H1 (cell line): ENCODE data around the gene COL9A2. TPM values are rescaled to one million over a fixed set of nuclear protein-coding genes. Genes with fewer than 3 reads are reported as not detected.

ENCODE experiments used
- BACH1 ChIP-seq: IDR thresholded peaks from 2 replicates; pipeline ENCODE4 v1.6.1; 2012; ENCODE audit warnings: low read length, improper control_type of control experiment
- BRCA1 ChIP-seq: IDR thresholded peaks from 2 replicates; pipeline ENCODE4 v1.6.1; 2012; ENCODE audit warnings: low read depth, low read length, improper control_type of control experiment
- CREB1 ChIP-seq: IDR thresholded peaks from 2 replicates; pipeline ENCODE4 v1.6.1; 2012; ENCODE audit warnings: inconsistent platforms
- EZH2 ChIP-seq: fragments of 200-600 bp; sonication (generic); IDR thresholded peaks from 2 replicates; pipeline ENCODE4 v1.7.1; 2012; ENCODE audit warnings: low read depth, mild to moderate bottlenecking, moderate library complexity, low read length, inconsistent platforms; ENCODE audit not compliant: severe bottlenecking
- FOSL1 ChIP-seq: IDR thresholded peaks from 2 replicates; pipeline ENCODE4 v1.6.1; 2011; ENCODE audit warnings: mild to moderate bottlenecking, low read depth, low read length, moderate library complexity; ENCODE audit not compliant: insufficient read depth
- HDAC2 ChIP-seq, 2 experiments: fragments of 300-600 bp in 1 of 2; sonication (generic) in 1 of 2; IDR thresholded peaks; 2 replicates each; pipeline ENCODE4 v1.6.1; 2011 to 2012; ENCODE audit warnings: low read depth in 2 of 2, low read length in 2 of 2, mild to moderate bottlenecking in 2 of 2, moderate library complexity in 2 of 2, borderline replicate concordance in 1 of 2, inconsistent platforms in 1 of 2
- POU5F1 ChIP-seq: IDR thresholded peaks from 2 replicates; pipeline ENCODE4 v1.6.1; 2011; ENCODE audit warnings: low read depth, mild to moderate bottlenecking, low read length, moderate library complexity
- SRF ChIP-seq: IDR thresholded peaks from 2 replicates; pipeline ENCODE4 v1.6.1; 2011; ENCODE audit warnings: mild to moderate bottlenecking, low read depth, low read length, moderate library complexity
- TEAD4 ChIP-seq: IDR thresholded peaks from 2 replicates; pipeline ENCODE4 v1.6.1; 2012; ENCODE audit warnings: low read depth, low read length, inconsistent platforms, mixed read lengths
- polyA plus RNA-seq, 7 experiments: library from polyadenylated mRNA; depleted of rRNA in 3 of 7; stranded (reverse) in 5 of 7; unstranded in 2 of 7; fragments of >200 nt in 5 of 7; fragments of 200-250 nt in 2 of 7; gene quantifications; 1 replicate in 5 of 7; 2 replicates in 1 of 7; 4 replicates in 1 of 7; pipeline versions ENCODE4 v1.2.1 to v1.2.3, GENCODE V29; 2011 to 2013; ENCODE audit warnings: missing spikeins in 2 of 7, mixed read lengths in 2 of 7
- total RNA-seq: library from RNA; stranded (reverse); fragmentation: NEBNext Ultra II Directional; extraction: Animal tissue kit (Norgen Biotek cat#: 25700); gene quantifications from 2 replicates; pipeline ENCODE4 v1.2.1, GENCODE V29; 2021
- TF ChIP-seq, protein P1 (sequence below): fragments of 300-600 bp; sonication (generic); IDR thresholded peaks from 2 replicates; pipeline ENCODE4 v1.7.1; 2012; ENCODE audit warnings: low read length, moderate library complexity, mild to moderate bottlenecking, inconsistent platforms; ENCODE audit not compliant: insufficient replicate concordance
- TF ChIP-seq, protein P2 (sequence below): IDR thresholded peaks from 2 replicates; pipeline ENCODE4 v1.6.1; 2011; ENCODE audit warnings: low read depth, mild to moderate bottlenecking, low read length; ENCODE audit not compliant: insufficient read depth

Gene COL9A2
- total and polyA plus RNA-seq, 2 of the 8 experiments (the other 6 are each of a cell fraction or from before 2014, with no cell fraction given), result 3.2 to 3.3 TPM

DNA sequence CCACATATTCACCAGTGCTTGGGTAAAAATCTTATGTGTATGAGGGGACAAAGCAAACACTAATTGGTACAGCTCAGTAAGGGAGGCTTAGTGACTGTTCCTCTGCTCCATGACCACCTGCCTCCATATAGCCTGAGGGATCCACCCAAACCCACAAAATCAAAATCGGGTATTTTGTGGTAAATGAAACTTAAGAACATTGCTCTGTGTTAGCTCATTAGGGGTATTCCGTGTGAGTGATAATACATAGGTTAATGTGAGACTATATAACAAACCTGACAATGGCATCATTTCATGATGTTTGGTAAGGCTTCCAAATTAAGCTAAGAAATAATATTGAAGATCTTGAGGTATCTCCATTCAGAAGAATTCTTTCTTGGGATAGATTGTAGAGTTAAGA, 25.8 kb downstream of the COL9A2 start (continued):
- TF ChIP-seq, protein P1, sequence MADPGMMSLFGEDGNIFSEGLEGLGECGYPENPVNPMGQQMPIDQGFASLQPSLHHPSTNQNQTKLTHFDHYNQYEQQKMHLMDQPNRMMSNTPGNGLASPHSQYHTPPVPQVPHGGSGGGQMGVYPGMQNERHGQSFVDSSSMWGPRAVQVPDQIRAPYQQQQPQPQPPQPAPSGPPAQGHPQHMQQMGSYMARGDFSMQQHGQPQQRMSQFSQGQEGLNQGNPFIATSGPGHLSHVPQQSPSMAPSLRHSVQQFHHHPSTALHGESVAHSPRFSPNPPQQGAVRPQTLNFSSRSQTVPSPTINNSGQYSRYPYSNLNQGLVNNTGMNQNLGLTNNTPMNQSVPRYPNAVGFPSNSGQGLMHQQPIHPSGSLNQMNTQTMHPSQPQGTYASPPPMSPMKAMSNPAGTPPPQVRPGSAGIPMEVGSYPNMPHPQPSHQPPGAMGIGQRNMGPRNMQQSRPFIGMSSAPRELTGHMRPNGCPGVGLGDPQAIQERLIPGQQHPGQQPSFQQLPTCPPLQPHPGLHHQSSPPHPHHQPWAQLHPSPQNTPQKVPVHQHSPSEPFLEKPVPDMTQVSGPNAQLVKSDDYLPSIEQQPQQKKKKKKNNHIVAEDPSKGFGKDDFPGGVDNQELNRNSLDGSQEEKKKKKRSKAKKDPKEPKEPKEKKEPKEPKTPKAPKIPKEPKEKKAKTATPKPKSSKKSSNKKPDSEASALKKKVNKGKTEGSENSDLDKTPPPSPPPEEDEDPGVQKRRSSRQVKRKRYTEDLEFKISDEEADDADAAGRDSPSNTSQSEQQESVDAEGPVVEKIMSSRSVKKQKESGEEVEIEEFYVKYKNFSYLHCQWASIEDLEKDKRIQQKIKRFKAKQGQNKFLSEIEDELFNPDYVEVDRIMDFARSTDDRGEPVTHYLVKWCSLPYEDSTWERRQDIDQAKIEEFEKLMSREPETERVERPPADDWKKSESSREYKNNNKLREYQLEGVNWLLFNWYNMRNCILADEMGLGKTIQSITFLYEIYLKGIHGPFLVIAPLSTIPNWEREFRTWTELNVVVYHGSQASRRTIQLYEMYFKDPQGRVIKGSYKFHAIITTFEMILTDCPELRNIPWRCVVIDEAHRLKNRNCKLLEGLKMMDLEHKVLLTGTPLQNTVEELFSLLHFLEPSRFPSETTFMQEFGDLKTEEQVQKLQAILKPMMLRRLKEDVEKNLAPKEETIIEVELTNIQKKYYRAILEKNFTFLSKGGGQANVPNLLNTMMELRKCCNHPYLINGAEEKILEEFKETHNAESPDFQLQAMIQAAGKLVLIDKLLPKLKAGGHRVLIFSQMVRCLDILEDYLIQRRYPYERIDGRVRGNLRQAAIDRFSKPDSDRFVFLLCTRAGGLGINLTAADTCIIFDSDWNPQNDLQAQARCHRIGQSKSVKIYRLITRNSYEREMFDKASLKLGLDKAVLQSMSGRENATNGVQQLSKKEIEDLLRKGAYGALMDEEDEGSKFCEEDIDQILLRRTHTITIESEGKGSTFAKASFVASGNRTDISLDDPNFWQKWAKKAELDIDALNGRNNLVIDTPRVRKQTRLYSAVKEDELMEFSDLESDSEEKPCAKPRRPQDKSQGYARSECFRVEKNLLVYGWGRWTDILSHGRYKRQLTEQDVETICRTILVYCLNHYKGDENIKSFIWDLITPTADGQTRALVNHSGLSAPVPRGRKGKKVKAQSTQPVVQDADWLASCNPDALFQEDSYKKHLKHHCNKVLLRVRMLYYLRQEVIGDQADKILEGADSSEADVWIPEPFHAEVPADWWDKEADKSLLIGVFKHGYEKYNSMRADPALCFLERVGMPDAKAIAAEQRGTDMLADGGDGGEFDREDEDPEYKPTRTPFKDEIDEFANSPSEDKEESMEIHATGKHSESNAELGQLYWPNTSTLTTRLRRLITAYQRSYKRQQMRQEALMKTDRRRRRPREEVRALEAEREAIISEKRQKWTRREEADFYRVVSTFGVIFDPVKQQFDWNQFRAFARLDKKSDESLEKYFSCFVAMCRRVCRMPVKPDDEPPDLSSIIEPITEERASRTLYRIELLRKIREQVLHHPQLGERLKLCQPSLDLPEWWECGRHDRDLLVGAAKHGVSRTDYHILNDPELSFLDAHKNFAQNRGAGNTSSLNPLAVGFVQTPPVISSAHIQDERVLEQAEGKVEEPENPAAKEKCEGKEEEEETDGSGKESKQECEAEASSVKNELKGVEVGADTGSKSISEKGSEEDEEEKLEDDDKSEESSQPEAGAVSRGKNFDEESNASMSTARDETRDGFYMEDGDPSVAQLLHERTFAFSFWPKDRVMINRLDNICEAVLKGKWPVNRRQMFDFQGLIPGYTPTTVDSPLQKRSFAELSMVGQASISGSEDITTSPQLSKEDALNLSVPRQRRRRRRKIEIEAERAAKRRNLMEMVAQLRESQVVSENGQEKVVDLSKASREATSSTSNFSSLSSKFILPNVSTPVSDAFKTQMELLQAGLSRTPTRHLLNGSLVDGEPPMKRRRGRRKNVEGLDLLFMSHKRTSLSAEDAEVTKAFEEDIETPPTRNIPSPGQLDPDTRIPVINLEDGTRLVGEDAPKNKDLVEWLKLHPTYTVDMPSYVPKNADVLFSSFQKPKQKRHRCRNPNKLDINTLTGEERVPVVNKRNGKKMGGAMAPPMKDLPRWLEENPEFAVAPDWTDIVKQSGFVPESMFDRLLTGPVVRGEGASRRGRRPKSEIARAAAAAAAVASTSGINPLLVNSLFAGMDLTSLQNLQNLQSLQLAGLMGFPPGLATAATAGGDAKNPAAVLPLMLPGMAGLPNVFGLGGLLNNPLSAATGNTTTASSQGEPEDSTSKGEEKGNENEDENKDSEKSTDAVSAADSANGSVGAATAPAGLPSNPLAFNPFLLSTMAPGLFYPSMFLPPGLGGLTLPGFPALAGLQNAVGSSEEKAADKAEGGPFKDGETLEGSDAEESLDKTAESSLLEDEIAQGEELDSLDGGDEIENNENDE, result no peak
- TF ChIP-seq SRF, result no peak
- no peak for TF ChIP-seq HDAC2 (IDR thresholded peaks at IDR 0.05; ENCODE audit: borderline replicate concordance in 1 of 2, low read depth in 2 of 2, low read length in 2 of 2)
- no peak for TF ChIP-seq FOSL1
- no peak for TF ChIP-seq BACH1
- TF ChIP-seq POU5F1, result no peak
- no peak for TF ChIP-seq BRCA1
- no peak for TF ChIP-seq TEAD4
- TF ChIP-seq, protein P2, sequence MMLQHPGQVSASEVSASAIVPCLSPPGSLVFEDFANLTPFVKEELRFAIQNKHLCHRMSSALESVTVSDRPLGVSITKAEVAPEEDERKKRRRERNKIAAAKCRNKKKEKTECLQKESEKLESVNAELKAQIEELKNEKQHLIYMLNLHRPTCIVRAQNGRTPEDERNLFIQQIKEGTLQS, result no peak
- no peak for TF ChIP-seq EZH2
- no peak for TF ChIP-seq CREB1
